Measurements from ENCODE around the gene IL3.

DNA sequence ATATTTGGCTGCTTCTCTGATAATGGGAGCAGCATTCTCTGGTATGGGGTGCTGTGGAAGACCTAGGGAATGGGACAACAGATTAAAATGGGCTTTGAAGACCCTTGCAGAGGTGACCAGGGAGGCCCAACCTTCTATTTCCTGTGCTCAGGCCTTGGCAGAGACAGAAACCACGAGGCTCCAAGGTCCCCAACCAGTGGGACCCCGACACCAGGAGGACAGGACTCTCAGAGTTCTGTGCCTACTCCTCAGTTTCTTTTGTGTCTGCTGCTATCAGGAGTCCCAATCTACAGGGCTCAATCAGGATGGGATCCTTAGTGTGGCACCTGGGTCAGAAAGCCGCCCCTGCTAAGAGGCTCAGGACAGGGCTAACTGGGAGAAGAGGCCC is 42.5 kb downstream of the IL3 start:
- no peak for TF ChIP-seq POLR2A (IDR thresholded peaks at IDR 0.05)
- TF ChIP-seq CTCF (IDR thresholded peaks at IDR 0.05): no peak
